Osteocyte (in vitro differentiated cells): ENCODE results near the gene CDKL4. TPM values are rescaled to one million over a fixed set of nuclear protein-coding genes. Genes with fewer than 3 reads are reported as not detected.

Experiments
- DNase-seq: peaks from one replicate; pipeline ENCODE4 v3.0.0; 2021; ENCODE audit warnings: mixed read lengths; ENCODE audit not compliant: unreplicated experiment; ENCODE audit errors: extremely low spot score
- H3K27ac Mint-ChIP-seq: one replicate; pipeline ENCODE4 v1.8.0; 2021; ENCODE audit warnings: mild to moderate bottlenecking, mixed read lengths; ENCODE audit not compliant: unreplicated experiment
- H3K27me3 Mint-ChIP-seq: one replicate; pipeline ENCODE4 v1.8.0; 2021; ENCODE audit warnings: mixed read lengths; ENCODE audit not compliant: unreplicated experiment
- H3K36me3 Mint-ChIP-seq: one replicate; pipeline ENCODE4 v1.8.0; 2021; ENCODE audit warnings: mixed read lengths; ENCODE audit not compliant: unreplicated experiment
- H3K4me1 Mint-ChIP-seq: one replicate; pipeline ENCODE4 v1.8.0; 2021; ENCODE audit warnings: mixed read lengths; ENCODE audit not compliant: unreplicated experiment
- H3K4me3 Mint-ChIP-seq: one replicate; pipeline ENCODE4 v1.8.0; 2021; ENCODE audit warnings: mild to moderate bottlenecking, moderate library complexity, mixed read lengths; ENCODE audit not compliant: unreplicated experiment
- H3K9me3 Mint-ChIP-seq: one replicate; pipeline ENCODE4 v1.8.0; 2021; ENCODE audit warnings: mixed read lengths; ENCODE audit not compliant: unreplicated experiment
- CTCF ChIP-seq: fragments of 200-600 bp; sonication (generic); IDR thresholded peaks from 2 replicates; pipeline ENCODE4 v1.5.0; 2021; ENCODE audit warnings: antibody characterized with exemption, mild to moderate bottlenecking, moderate library complexity
- total RNA-seq: library from RNA; stranded (reverse); gene quantifications from 2 replicates; pipeline ENCODE4 v1.2.1, GENCODE V29; 2021

Gene CDKL4
- total RNA-seq, 1 donor from 2014 or later, result 0.83 TPM

- TF ChIP-seq CTCF, result no peak
- H3K4me3 Mint-ChIP-seq, result no peak overlapping the region
- no peaks in the 10 kb centered on the region for H3K27me3 Mint-ChIP-seq
- peaks cover 2% of the 10 kb centered on the region for H3K36me3 Mint-ChIP-seq
- no peak overlapping the region for H3K27ac Mint-ChIP-seq
- no peaks in the 10 kb centered on the region for H3K4me1 Mint-ChIP-seq
- no peaks in the 10 kb centered on the region for H3K9me3 Mint-ChIP-seq
- no peak for DNase-seq
Observed at GRCh38 chr2:39221459-39221858, 22.3 kb downstream of the CDKL4 start.

GRCh38 chr2:39220136-39220535 is 23.6 kb downstream of the CDKL4 start:
- DNase-seq, result no peak
- H3K27ac Mint-ChIP-seq, result no peak overlapping the region
- no peaks in the 10 kb centered on the region for H3K27me3 Mint-ChIP-seq
- peaks cover 2% of the 10 kb centered on the region for H3K36me3 Mint-ChIP-seq
- H3K9me3 Mint-ChIP-seq, result no peaks in the 10 kb centered on the region
- H3K4me1 Mint-ChIP-seq, result no peaks in the 10 kb centered on the region
- no peak for TF ChIP-seq CTCF
- H3K4me3 Mint-ChIP-seq, result no peak overlapping the region

- Mint-ChIP-seq H3K27ac (no peak overlapping the region), H3K9me3 (no peaks in the 10 kb centered on the region), H3K4me3 (no peak overlapping the region)
Observed at GRCh38 chr2:39218391-39218790, 25.4 kb downstream of the CDKL4 start.

DNA sequence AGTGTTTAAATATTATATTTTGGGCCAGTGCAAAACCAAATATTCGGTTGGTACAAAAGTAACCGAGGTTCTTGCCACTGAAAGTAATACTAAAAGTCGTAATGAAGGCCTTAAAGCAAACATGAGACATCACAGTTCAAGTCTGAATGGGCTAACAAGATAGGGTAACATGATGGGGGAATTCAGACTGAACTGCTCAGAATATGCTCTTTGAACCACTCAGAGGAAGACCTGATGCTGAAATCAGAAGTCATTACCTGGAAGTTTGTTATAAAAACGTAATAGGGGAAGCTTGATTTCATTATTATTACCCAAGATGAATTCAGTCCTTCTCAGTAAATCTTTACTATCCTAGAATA is 26.6 kb downstream of the CDKL4 start:
- no peaks in the 10 kb centered on the region for H3K27me3 Mint-ChIP-seq
- H3K27ac Mint-ChIP-seq, result no peak overlapping the region
- DNase-seq, result no peak
- no peaks in the 10 kb centered on the region for H3K9me3 Mint-ChIP-seq
- H3K4me3 Mint-ChIP-seq, result no peak overlapping the region
- no peak for TF ChIP-seq CTCF
- H3K4me1 Mint-ChIP-seq, result no peaks in the 10 kb centered on the region
- no peaks in the 10 kb centered on the region for H3K36me3 Mint-ChIP-seq

More at GRCh38 chr2:39218391-39218790, 25.4 kb downstream of the CDKL4 start:
- TF ChIP-seq CTCF, result no peak
- Mint-ChIP-seq H3K4me1 (no peaks in the 10 kb centered on the region), H3K36me3 (no peaks in the 10 kb centered on the region), H3K27me3 (no peaks in the 10 kb centered on the region)
- no peak for DNase-seq

GRCh38 chr2:39216346-39217191 is 27.2 kb downstream of the CDKL4 start:
- Mint-ChIP-seq H3K9me3 (no peaks in the 10 kb centered on the region), H3K27me3 (no peaks in the 10 kb centered on the region), H3K4me1 (no peaks in the 10 kb centered on the region), H3K36me3 (no peaks in the 10 kb centered on the region), H3K27ac (no peak overlapping the region), H3K4me3 (no peak overlapping the region)
- DNase-seq, result no peak
- no peak for TF ChIP-seq CTCF
